ENCODE results near the gene HYAL3. TPM values are rescaled to one million over a fixed set of nuclear protein-coding genes. Genes with fewer than 3 reads are reported as not detected.

HYAL3 gene
- total and polyA plus RNA-seq, 2 of the 13 experiments (the other 11 are each of a cell fraction or from before 2014, with no cell fraction given): 5.5 to 10.4 TPM

DNA sequence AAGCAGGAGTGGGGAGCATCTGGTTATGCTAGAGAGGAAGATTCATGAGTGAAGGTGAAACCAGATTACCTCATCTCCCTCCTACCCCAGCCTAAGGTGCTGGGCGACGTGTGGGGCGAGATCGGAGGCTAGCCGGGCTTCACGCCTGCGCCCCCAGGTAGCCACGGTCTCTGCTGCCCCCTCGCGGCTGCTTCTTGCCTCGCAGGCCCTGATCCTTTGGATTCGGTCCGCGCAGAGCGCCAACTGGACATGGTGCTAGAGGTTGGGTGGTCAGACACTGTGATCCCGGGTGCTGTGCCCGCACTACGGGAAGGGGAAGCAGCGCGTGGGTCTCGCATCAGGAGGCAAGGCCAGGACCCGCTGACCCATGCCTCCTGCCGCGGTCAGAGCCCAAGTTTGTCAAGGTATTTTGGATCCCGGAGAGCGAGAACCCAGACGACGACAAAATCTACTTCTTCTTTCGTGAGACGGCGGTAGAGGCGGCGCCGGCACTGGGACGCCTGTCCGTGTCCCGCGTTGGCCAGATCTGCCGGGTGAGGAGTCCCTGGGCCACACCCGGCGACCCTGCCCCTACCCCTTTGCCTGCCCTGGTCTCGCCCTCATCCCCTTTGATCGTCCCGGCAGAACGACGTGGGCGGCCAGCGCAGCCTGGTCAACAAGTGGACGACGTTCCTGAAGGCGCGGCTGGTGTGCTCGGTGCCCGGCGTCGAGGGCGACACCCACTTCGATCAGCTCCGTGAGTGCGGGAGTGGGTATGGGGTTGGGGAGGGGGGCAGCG lies 26.1 kb downstream of the HYAL3 start (continued):
- TF ChIP-seq, protein P1, sequence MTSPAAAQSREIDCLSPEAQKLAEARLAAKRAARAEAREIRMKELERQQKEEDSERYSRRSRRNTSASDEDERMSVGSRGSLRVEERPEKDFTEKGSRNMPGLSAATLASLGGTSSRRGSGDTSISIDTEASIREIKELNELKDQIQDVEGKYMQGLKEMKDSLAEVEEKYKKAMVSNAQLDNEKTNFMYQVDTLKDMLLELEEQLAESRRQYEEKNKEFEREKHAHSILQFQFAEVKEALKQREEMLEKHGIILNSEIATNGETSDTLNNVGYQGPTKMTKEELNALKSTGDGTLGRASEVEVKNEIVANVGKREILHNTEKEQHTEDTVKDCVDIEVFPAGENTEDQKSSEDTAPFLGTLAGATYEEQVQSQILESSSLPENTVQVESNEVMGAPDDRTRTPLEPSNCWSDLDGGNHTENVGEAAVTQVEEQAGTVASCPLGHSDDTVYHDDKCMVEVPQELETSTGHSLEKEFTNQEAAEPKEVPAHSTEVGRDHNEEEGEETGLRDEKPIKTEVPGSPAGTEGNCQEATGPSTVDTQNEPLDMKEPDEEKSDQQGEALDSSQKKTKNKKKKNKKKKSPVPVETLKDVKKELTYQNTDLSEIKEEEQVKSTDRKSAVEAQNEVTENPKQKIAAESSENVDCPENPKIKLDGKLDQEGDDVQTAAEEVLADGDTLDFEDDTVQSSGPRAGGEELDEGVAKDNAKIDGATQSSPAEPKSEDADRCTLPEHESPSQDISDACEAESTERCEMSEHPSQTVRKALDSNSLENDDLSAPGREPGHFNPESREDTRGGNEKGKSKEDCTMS (CRISPR knock-in tag; conservative IDR thresholded peaks at IDR 0.05): no peak
- peak; percentile 72; the same call in 1 of the 3 replicates for TF ChIP-seq MXI1 (IDR thresholded peaks at IDR 0.05; ENCODE audit: borderline replicate concordance, low read depth, low read length)
- no peak for TF ChIP-seq ZNF446 (CRISPR knock-in tag; IDR thresholded peaks at IDR 0.05)
- TF ChIP-seq, protein P2, sequence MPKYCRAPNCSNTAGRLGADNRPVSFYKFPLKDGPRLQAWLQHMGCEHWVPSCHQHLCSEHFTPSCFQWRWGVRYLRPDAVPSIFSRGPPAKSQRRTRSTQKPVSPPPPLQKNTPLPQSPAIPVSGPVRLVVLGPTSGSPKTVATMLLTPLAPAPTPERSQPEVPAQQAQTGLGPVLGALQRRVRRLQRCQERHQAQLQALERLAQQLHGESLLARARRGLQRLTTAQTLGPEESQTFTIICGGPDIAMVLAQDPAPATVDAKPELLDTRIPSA (CRISPR knock-in tag; IDR thresholded peaks at IDR 0.05; ENCODE audit: borderline replicate concordance): no peak
- TF ChIP-seq DR1 (CRISPR knock-in tag; IDR thresholded peaks at IDR 0.05): no peak
- TF ChIP-seq, protein P3, sequence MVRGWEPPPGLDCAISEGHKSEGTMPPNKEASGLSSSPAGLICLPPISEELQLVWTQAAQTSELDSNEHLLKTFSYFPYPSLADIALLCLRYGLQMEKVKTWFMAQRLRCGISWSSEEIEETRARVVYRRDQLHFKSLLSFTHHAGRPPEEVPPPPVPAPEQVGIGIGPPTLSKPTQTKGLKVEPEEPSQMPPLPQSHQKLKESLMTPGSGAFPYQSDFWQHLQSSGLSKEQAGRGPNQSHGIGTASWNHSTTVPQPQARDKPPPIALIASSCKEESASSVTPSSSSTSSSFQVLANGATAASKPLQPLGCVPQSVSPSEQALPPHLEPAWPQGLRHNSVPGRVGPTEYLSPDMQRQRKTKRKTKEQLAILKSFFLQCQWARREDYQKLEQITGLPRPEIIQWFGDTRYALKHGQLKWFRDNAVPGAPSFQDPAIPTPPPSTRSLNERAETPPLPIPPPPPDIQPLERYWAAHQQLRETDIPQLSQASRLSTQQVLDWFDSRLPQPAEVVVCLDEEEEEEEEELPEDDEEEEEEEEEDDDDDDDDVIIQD (CRISPR knock-in tag; IDR thresholded peaks at IDR 0.05; ENCODE audit: low read depth): no peak
- no peak for TF ChIP-seq NR2F2 (IDR thresholded peaks at IDR 0.05; ENCODE audit: borderline replicate concordance, low read depth)
- TF ChIP-seq ZNF282 (IDR thresholded peaks at IDR 0.05; ENCODE audit: partially characterized antibody): no peak
- TF ChIP-seq ADNP (CRISPR knock-in tag; IDR thresholded peaks at IDR 0.05): no peak
- no peak for TF ChIP-seq ZNF296 (CRISPR knock-in tag; conservative IDR thresholded peaks at IDR 0.05)
- TF ChIP-seq KLF12 (CRISPR knock-in tag; IDR thresholded peaks at IDR 0.05; ENCODE audit: borderline replicate concordance): no peak
- TF ChIP-seq LCORL (IDR thresholded peaks at IDR 0.05): no peak
- TF ChIP-seq LCORL (CRISPR knock-in tag; IDR thresholded peaks at IDR 0.05): peak; percentile 88
- TF ChIP-seq IRF2 (CRISPR knock-in tag; IDR thresholded peaks at IDR 0.05): peak; percentile 77
- peak; percentile 56; the same call in 1 of the 2 replicates for TF ChIP-seq ZSCAN9 (CRISPR knock-in tag; IDR thresholded peaks at IDR 0.05; ENCODE audit: borderline replicate concordance)
- TF ChIP-seq TCF7L2 (IDR thresholded peaks at IDR 0.05; ENCODE audit: low read depth, low read length): no peak
- TF ChIP-seq POLR2AphosphoS2 (IDR thresholded peaks at IDR 0.05; ENCODE audit: low read depth, low read length): no peak
- TF ChIP-seq, protein P4, sequence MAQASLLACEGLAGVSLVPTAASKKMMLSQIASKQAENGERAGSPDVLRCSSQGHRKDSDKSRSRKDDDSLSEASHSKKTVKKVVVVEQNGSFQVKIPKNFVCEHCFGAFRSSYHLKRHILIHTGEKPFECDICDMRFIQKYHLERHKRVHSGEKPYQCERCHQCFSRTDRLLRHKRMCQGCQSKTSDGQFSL (CRISPR knock-in tag; IDR thresholded peaks at IDR 0.05): no peak
- TF ChIP-seq NR3C1 (CRISPR knock-in tag; IDR thresholded peaks at IDR 0.05): no peak
- no peak for TF ChIP-seq NFE2 (CRISPR knock-in tag; IDR thresholded peaks at IDR 0.05)
- no peak for TF ChIP-seq NR2C2 (CRISPR knock-in tag; IDR thresholded peaks at IDR 0.05; ENCODE audit: borderline replicate concordance)
- no peak for TF ChIP-seq ZNF10 (CRISPR knock-in tag; IDR thresholded peaks at IDR 0.05; ENCODE audit: borderline replicate concordance, low read depth)
- no peak for TF ChIP-seq ZNF563 (CRISPR knock-in tag; IDR thresholded peaks at IDR 0.05)
- peak; percentile 83; the same call in 1 of the 2 replicates for TF ChIP-seq TSC22D2 (CRISPR knock-in tag; IDR thresholded peaks at IDR 0.05; ENCODE audit: borderline replicate concordance)
- no peak for TF ChIP-seq ZNF382 (CRISPR knock-in tag; IDR thresholded peaks at IDR 0.05; ENCODE audit: borderline replicate concordance)
